CD4-positive, alpha-beta T cell treated with Interleukin-10 for 1 hour (primary cell): Measurements from ENCODE around the gene GLTP.
"Not testable (repeated sequence)": the region's sequence is repeated elsewhere in the genome, so short reads cannot be mapped to it uniquely, and the experiment has no call there.

Source experiments
- DNase-seq: peaks from one replicate; pipeline ENCODE4 v3.0.0-alpha.2; 2020

GLTP gene

GRCh38 chr12:109880043-109880931 is at the start of gene GLTP:
Gene GLTP (minus strand): TSS chr12:109880541. CDS start chr12:109880374, 167 bp downstream.
- DNase-seq = peak; percentile 93

GRCh38 chr12:109929326-109929725 is 49.0 kb upstream of the GLTP start:
- not testable (repeated sequence) for DNase-seq

- DNase-seq = no peak
Measured at GRCh38 chr12:109928058-109928656, 47.8 kb upstream of the GLTP start.

- peak; percentile 55 for DNase-seq
Measured at GRCh38 chr12:109927622-109928021, 47.3 kb upstream of the GLTP start.

GRCh38 chr12:109926488-109927210 is 46.3 kb upstream of the GLTP start:
- no peak for DNase-seq

GRCh38 chr12:109926016-109926415 is 45.7 kb upstream of the GLTP start:
- DNase-seq = no peak

- DNase-seq = no peak
Measured at GRCh38 chr12:109925185-109925840, 45.0 kb upstream of the GLTP start.

- DNase-seq = no peak
Measured at GRCh38 chr12:109923481-109924245, 43.3 kb upstream of the GLTP start.

GRCh38 chr12:109923038-109923437 is 42.7 kb upstream of the GLTP start:
- DNase-seq = no peak

- DNase-seq = no peak
Measured at GRCh38 chr12:109921982-109922381, 41.6 kb upstream of the GLTP start.

GRCh38 chr12:109920261-109920780 is 40.0 kb upstream of the GLTP start:
- no peak for DNase-seq

- no peak for DNase-seq
Measured at GRCh38 chr12:109919456-109919855, 39.1 kb upstream of the GLTP start.

- DNase-seq = no peak
Measured at GRCh38 chr12:109916045-109916444, 35.7 kb upstream of the GLTP start.

GRCh38 chr12:109915171-109916040 is 35.1 kb upstream of the GLTP start:
- no peak for DNase-seq

- no peak for DNase-seq
Measured at GRCh38 chr12:109914461-109914860, 34.1 kb upstream of the GLTP start.

- no peak for DNase-seq
Measured at GRCh38 chr12:109912855-109913321, 32.5 kb upstream of the GLTP start.

- peak; percentile 8 for DNase-seq
Measured at GRCh38 chr12:109910969-109911348, 30.6 kb upstream of the GLTP start.

- no peak for DNase-seq
Measured at GRCh38 chr12:109910254-109910968, 30.1 kb upstream of the GLTP start.

- DNase-seq = no peak
Measured at GRCh38 chr12:109905301-109905700, 25.0 kb upstream of the GLTP start.

GRCh38 chr12:109902891-109903418 is 22.6 kb upstream of the GLTP start:
- DNase-seq = no peak
